DND-41 (cell line): Measurements from ENCODE around the gene NDUFV2.

Source experiments
- CTCF ChIP-seq: IDR thresholded peaks from 2 replicates; pipeline ENCODE4 v1.5.1; 2012; ENCODE audit warnings: borderline replicate concordance, low read length, moderate library complexity, mild to moderate bottlenecking; ENCODE audit not compliant: poor library complexity, severe bottlenecking; ENCODE audit errors: extremely low read depth
- EZH2 ChIP-seq: IDR thresholded peaks from 3 replicates; pipeline ENCODE4 v1.6.1; 2012; ENCODE audit warnings: borderline replicate concordance, low read depth, mild to moderate bottlenecking, moderate library complexity, low read length, inconsistent platforms; ENCODE audit not compliant: severe bottlenecking

- TF ChIP-seq CTCF (no peak), EZH2 (no peak)
Observed at GRCh38 chr18:9139400-9140039, 37.0 kb downstream of the NDUFV2 start.
